ENCODE measurements around the gene RASA3.

RASA3 gene

GRCh38 chr13:113947311-113948033, 185.0 kb downstream of the RASA3 start:
- Histone ChIP-seq H3K27ac (ENCODE audit: poor library complexity, severe bottlenecking) (no peak overlapping the region), H3K27me3 (ENCODE audit: insufficient read depth, poor library complexity, severe bottlenecking) (no peaks in the 10 kb centered on the region), H3K4me1 (ENCODE audit: insufficient read depth, poor library complexity, severe bottlenecking) (no peaks in the 10 kb centered on the region), H3K9me3 (ENCODE audit: severe bottlenecking) (no peaks in the 10 kb centered on the region), H3K4me3 (ENCODE audit: severe bottlenecking) (no peak overlapping the region), H3K36me3 (ENCODE audit: low read depth) (no peaks in the 10 kb centered on the region)
- peak; percentile 66 for DNase-seq (ENCODE audit: low spot score)
- TF ChIP-seq CTCF (IDR thresholded peaks at IDR 0.05; ENCODE audit: poor library complexity, severe bottlenecking), result peak; percentile 94
- ATAC-seq (ENCODE audit: low read depth), result peak; percentile 59

GRCh38 chr13:113946409-113947181, 185.8 kb downstream of the RASA3 start:
- peaks cover 5% of the 10 kb centered on the region for H3K4me1 ChIP-seq (ENCODE audit: insufficient read depth, poor library complexity, severe bottlenecking)
- H3K27me3 ChIP-seq (ENCODE audit: insufficient read depth, poor library complexity, severe bottlenecking), result no peaks in the 10 kb centered on the region
- H3K27ac ChIP-seq (ENCODE audit: poor library complexity, severe bottlenecking), result no peak overlapping the region
- no peaks in the 10 kb centered on the region for H3K36me3 ChIP-seq (ENCODE audit: low read depth)
- DNase-seq (ENCODE audit: low spot score), result peak; percentile 53
- TF ChIP-seq CTCF (IDR thresholded peaks at IDR 0.05; ENCODE audit: poor library complexity, severe bottlenecking), result no peak
- ATAC-seq (ENCODE audit: low read depth), result no peak
- no peak overlapping the region for H3K4me3 ChIP-seq (ENCODE audit: severe bottlenecking)
- H3K9me3 ChIP-seq (ENCODE audit: severe bottlenecking), result no peaks in the 10 kb centered on the region

- Histone ChIP-seq H3K27me3 (ENCODE audit: insufficient read depth, poor library complexity, severe bottlenecking) (no peaks in the 10 kb centered on the region), H3K27ac (ENCODE audit: poor library complexity, severe bottlenecking) (no peak overlapping the region), H3K9me3 (ENCODE audit: severe bottlenecking) (no peaks in the 10 kb centered on the region), H3K4me1 (ENCODE audit: insufficient read depth, poor library complexity, severe bottlenecking) (peaks cover 5% of the 10 kb centered on the region), H3K36me3 (ENCODE audit: low read depth) (no peaks in the 10 kb centered on the region), H3K4me3 (ENCODE audit: severe bottlenecking) (no peak overlapping the region)
- ATAC-seq (ENCODE audit: low read depth), result no peak
- peak; percentile 51 for DNase-seq (ENCODE audit: low spot score)
- TF ChIP-seq CTCF (IDR thresholded peaks at IDR 0.05; ENCODE audit: poor library complexity, severe bottlenecking), result no peak
These were observed 186.5 kb downstream of the RASA3 start for GRCh38 chr13:113945857-113946408.

- DNase-seq (ENCODE audit: low spot score) (peak; percentile 51), ATAC-seq (ENCODE audit: low read depth) (no peak)
- peaks cover 5% of the 10 kb centered on the region for H3K4me1 ChIP-seq (ENCODE audit: insufficient read depth, poor library complexity, severe bottlenecking)
- H3K27me3 ChIP-seq (ENCODE audit: insufficient read depth, poor library complexity, severe bottlenecking), result no peaks in the 10 kb centered on the region
- no peak overlapping the region for H3K27ac ChIP-seq (ENCODE audit: poor library complexity, severe bottlenecking)
- no peaks in the 10 kb centered on the region for H3K36me3 ChIP-seq (ENCODE audit: low read depth)
- H3K4me3 ChIP-seq (ENCODE audit: severe bottlenecking), result no peak overlapping the region
- no peaks in the 10 kb centered on the region for H3K9me3 ChIP-seq (ENCODE audit: severe bottlenecking)
- TF ChIP-seq CTCF (IDR thresholded peaks at IDR 0.05; ENCODE audit: poor library complexity, severe bottlenecking), result no peak
These were observed 188.4 kb downstream of the RASA3 start for GRCh38 chr13:113943821-113944565.

Data from RWPE2 (cell line).